Stimulated activated naive CD8-positive, alpha-beta T cell treated with anti-CD3 and anti-CD28 coated beads, Interleukin-15, Interleukin-2, amounts not matched to agents 100 U/mL and 50 U/mL, for 24 hours (primary cell): ENCODE results near the gene TTLL5.

ENCODE experiments used
- ATAC-seq: fragments of 150-1000 bp; cut with Tn5 transposase; one replicate; pipeline ENCODE4 v1.10.0; 2021
- DNase-seq: peaks from one replicate; pipeline ENCODE4 v3.0.0; 2021

The TTLL5 gene

GRCh38 chr14:75702616-75703261 lies 41.7 kb downstream of the TTLL5 start:
- DNase-seq (no peak), ATAC-seq (no peak)

- ATAC-seq = no peak
- no peak for DNase-seq
Observed at GRCh38 chr14:75703467-75703866, 42.4 kb downstream of the TTLL5 start.

- no peak for ATAC-seq
- DNase-seq = no peak
Observed at GRCh38 chr14:75705014-75705413, 44.0 kb downstream of the TTLL5 start.

- DNase-seq = peak; percentile 64
- ATAC-seq = peak; percentile 57
Observed at GRCh38 chr14:75709207-75709812, 48.3 kb downstream of the TTLL5 start.

- ATAC-seq = no peak
- DNase-seq = peak; percentile 8
Observed at GRCh38 chr14:75711105-75711795, 50.2 kb downstream of the TTLL5 start.

GRCh38 chr14:75711796-75712211 lies 50.8 kb downstream of the TTLL5 start:
- ATAC-seq = no peak
- DNase-seq = peak; percentile 5

GRCh38 chr14:75714991-75715390 lies 53.9 kb downstream of the TTLL5 start:
- DNase-seq (no peak), ATAC-seq (no peak)

- ATAC-seq (no peak), DNase-seq (no peak)
Observed at GRCh38 chr14:75715926-75716780, 55.1 kb downstream of the TTLL5 start.

- DNase-seq (no peak), ATAC-seq (no peak)
Observed at GRCh38 chr14:75717729-75718128, 56.7 kb downstream of the TTLL5 start.

GRCh38 chr14:75718199-75718598 lies 57.2 kb downstream of the TTLL5 start:
- ATAC-seq = no peak
- DNase-seq = no peak

GRCh38 chr14:75720116-75720515 lies 59.1 kb downstream of the TTLL5 start:
- ATAC-seq (no peak), DNase-seq (no peak)

GRCh38 chr14:75720842-75721498 lies 59.9 kb downstream of the TTLL5 start:
- ATAC-seq = no peak
- DNase-seq = no peak

- DNase-seq (no peak), ATAC-seq (no peak)
Observed at GRCh38 chr14:75723716-75724115, 62.7 kb downstream of the TTLL5 start.

- DNase-seq (no peak), ATAC-seq (no peak)
Observed at GRCh38 chr14:75724414-75725204, 63.6 kb downstream of the TTLL5 start.

GRCh38 chr14:75725481-75725880 lies 64.4 kb downstream of the TTLL5 start:
- ATAC-seq (no peak), DNase-seq (no peak)

- ATAC-seq = no peak
Observed at GRCh38 chr14:75726321-75726720, 65.3 kb downstream of the TTLL5 start.

GRCh38 chr14:75727124-75727523 lies 66.1 kb downstream of the TTLL5 start:
- no peak for ATAC-seq
- no peak for DNase-seq

More at GRCh38 chr14:75726321-75726720, 65.3 kb downstream of the TTLL5 start:
- no peak for DNase-seq

GRCh38 chr14:75732888-75733287 lies 71.8 kb downstream of the TTLL5 start:
- DNase-seq = no peak
- ATAC-seq = no peak

- no peak for ATAC-seq
- DNase-seq = no peak
Observed at GRCh38 chr14:75734854-75735253, 73.8 kb downstream of the TTLL5 start.

GRCh38 chr14:75736845-75737485 lies 75.9 kb downstream of the TTLL5 start:
- DNase-seq = no peak
- no peak for ATAC-seq

- ATAC-seq (no peak), DNase-seq (no peak)
Observed at GRCh38 chr14:75738192-75738591, 77.1 kb downstream of the TTLL5 start.
